ENCODE data around the gene WDR73. TPM values are rescaled to one million over a fixed set of nuclear protein-coding genes. Genes with fewer than 3 reads are reported as not detected.
"Not testable (repeated sequence)": the region's sequence is repeated elsewhere in the genome, so short reads cannot be mapped to it uniquely, and the experiment has no call there.

Gene WDR73
- total RNA-seq, 1 donor from 2014 or later, result 20.5 TPM

- no peak for TF ChIP-seq CTCF (conservative IDR thresholded peaks at IDR 0.05; ENCODE audit: low read depth, low read length)
- no peak overlapping the region for H3K4me3 ChIP-seq (ENCODE audit: low read depth, low read length)
- no peak for DNase-seq (ENCODE audit: low read depth)
These were observed 36.3 kb upstream of the WDR73 start for GRCh38 chr15:84690342-84690741.

- no peak for TF ChIP-seq CTCF (conservative IDR thresholded peaks at IDR 0.05; ENCODE audit: low read depth, low read length)
- DNase-seq (ENCODE audit: low read depth), result no peak
- H3K4me3 ChIP-seq (ENCODE audit: low read depth, low read length), result no peak overlapping the region
These were observed 35.8 kb upstream of the WDR73 start for GRCh38 chr15:84689858-84690257.

- not testable (repeated sequence) for H3K4me3 ChIP-seq (ENCODE audit: low read depth, low read length); DNase-seq (ENCODE audit: low read depth)
These were observed 32.4 kb upstream of the WDR73 start for GRCh38 chr15:84686446-84686845.

- no peak for TF ChIP-seq CTCF (conservative IDR thresholded peaks at IDR 0.05; ENCODE audit: low read depth, low read length)
- DNase-seq (ENCODE audit: low read depth), result no peak
- H3K4me3 ChIP-seq (ENCODE audit: low read depth, low read length), result no peak overlapping the region
These were observed 31.2 kb upstream of the WDR73 start for GRCh38 chr15:84685304-84685703.

GRCh38 chr15:84684092-84684491 lies 30.0 kb upstream of the WDR73 start:
- H3K4me3 ChIP-seq (ENCODE audit: low read depth, low read length), result no peak overlapping the region
- DNase-seq (ENCODE audit: low read depth), result peak; percentile 53
- TF ChIP-seq CTCF (conservative IDR thresholded peaks at IDR 0.05; ENCODE audit: low read depth, low read length), result no peak

GRCh38 chr15:84681831-84682230 lies 27.7 kb upstream of the WDR73 start:
- DNase-seq (ENCODE audit: low read depth), result peak; percentile 73
- no peak for TF ChIP-seq CTCF (conservative IDR thresholded peaks at IDR 0.05; ENCODE audit: low read depth, low read length)
- H3K4me3 ChIP-seq (ENCODE audit: low read depth, low read length), result no peak overlapping the region

GRCh38 chr15:84671211-84671610 lies 17.1 kb upstream of the WDR73 start:
- no peak overlapping the region for H3K4me3 ChIP-seq (ENCODE audit: low read depth, low read length)
- TF ChIP-seq CTCF (conservative IDR thresholded peaks at IDR 0.05; ENCODE audit: low read depth, low read length), result no peak
- DNase-seq (ENCODE audit: low read depth), result no peak

- H3K4me3 ChIP-seq (ENCODE audit: low read depth, low read length), result no peak overlapping the region
- TF ChIP-seq CTCF (conservative IDR thresholded peaks at IDR 0.05; ENCODE audit: low read depth, low read length), result no peak
- DNase-seq (ENCODE audit: low read depth), result no peak
These were observed 15.6 kb upstream of the WDR73 start for GRCh38 chr15:84669726-84670125.
